K562 (cell line): ENCODE results near the gene LTBR. TPM values are rescaled to one million over a fixed set of nuclear protein-coding genes. Genes with fewer than 3 reads are reported as not detected.

Experiments used
- HDAC8 ChIP-seq: fragments of 450-650 bp; IDR thresholded peaks from 2 replicates; pipeline ENCODE4 v1.6.1; 2016; ENCODE audit warnings: mild to moderate bottlenecking, missing genetic modification characterization, moderate library complexity, missing compliant biosample characterization
- KLF13 ChIP-seq: fragments of 450-650 bp; IDR thresholded peaks from 2 replicates; pipeline ENCODE4 v1.6.1; 2016; ENCODE audit warnings: missing genetic modification characterization, low read depth, mild to moderate bottlenecking, missing compliant biosample characterization, moderate library complexity, borderline replicate concordance
- MEIS2 ChIP-seq: fragments of 450-650 bp; IDR thresholded peaks from 2 replicates; pipeline ENCODE4 v1.6.1; 2014; ENCODE audit warnings: mild to moderate bottlenecking; ENCODE audit not compliant: partially characterized antibody
- TEAD4 ChIP-seq, 2 experiments: sonication (generic) in 1 of 2; formaldehyde crosslinking in 1 of 2; IDR thresholded peaks; 2 replicates each; pipeline versions ENCODE4 v1.6.1 to v1.8.0; 2012 to 2022; ENCODE audit warnings: borderline replicate concordance in 1 of 2, inconsistent platforms in 1 of 2, low read length in 1 of 2, mild to moderate bottlenecking in 1 of 2, missing genetic modification reagents in 1 of 2
- ZNF324 ChIP-seq: fragments of 250-450 bp; sonication (Bioruptor Pico); IDR thresholded peaks from 2 replicates; pipeline ENCODE4 v1.4.0; 2020; ENCODE audit warnings: mild to moderate bottlenecking
- polyA plus RNA-seq, 8 experiments: library from polyadenylated mRNA; depleted of rRNA in 4 of 8; stranded (reverse) in 5 of 8; unstranded in 3 of 8; fragments of >200 nt; fragmentation: Nextera tagmentation in 2 of 8; fragmentation: Illumina TruSeq in 1 of 8; extraction: Ambion mirVana in 2 of 8; extraction: Trizol in 1 of 8; gene quantifications; 2 replicates each; pipeline versions ENCODE4 v1.2.1 to v1.2.3, GENCODE V29; 2011 to 2014; ENCODE audit warnings: inconsistent platforms in 1 of 8, missing spikeins in 1 of 8
- total RNA-seq, 7 experiments: library from RNA; depleted of rRNA in 6 of 7; stranded (reverse); fragments of >200 nt in 6 of 7; fragmentation: Illumina TruSeq in 2 of 7; extraction: Trizol in 2 of 7; gene quantifications; 2 replicates each; pipeline versions ENCODE4 v1.2.1 to v1.2.3, GENCODE V29; 2011 to 2021; ENCODE audit warnings: low replicate concordance in 1 of 7
- TF ChIP-seq, protein P1 (sequence below), 2 experiments: IDR thresholded peaks in 1 of 2; conservative IDR thresholded peaks in 1 of 2; 2 replicates each; pipeline ENCODE4 v1.6.1; 2016; ENCODE audit warnings: low read depth in 2 of 2, mild to moderate bottlenecking in 1 of 2, missing compliant biosample characterization in 1 of 2, missing genetic modification characterization in 1 of 2, moderate library complexity in 1 of 2
- TF ChIP-seq, protein P2 (sequence below): IDR thresholded peaks from 2 replicates; pipeline ENCODE4 v1.6.1; 2011; ENCODE audit warnings: borderline replicate concordance, low read depth, mild to moderate bottlenecking, moderate library complexity, low read length; ENCODE audit not compliant: insufficient read depth, poor library complexity, severe bottlenecking

The LTBR gene
- total and polyA plus RNA-seq, 9 of the 15 experiments (the other 6 are each of a cell fraction or from before 2014, with no cell fraction given), result 0.96 to 69.0 (median 35.3) TPM

DNA sequence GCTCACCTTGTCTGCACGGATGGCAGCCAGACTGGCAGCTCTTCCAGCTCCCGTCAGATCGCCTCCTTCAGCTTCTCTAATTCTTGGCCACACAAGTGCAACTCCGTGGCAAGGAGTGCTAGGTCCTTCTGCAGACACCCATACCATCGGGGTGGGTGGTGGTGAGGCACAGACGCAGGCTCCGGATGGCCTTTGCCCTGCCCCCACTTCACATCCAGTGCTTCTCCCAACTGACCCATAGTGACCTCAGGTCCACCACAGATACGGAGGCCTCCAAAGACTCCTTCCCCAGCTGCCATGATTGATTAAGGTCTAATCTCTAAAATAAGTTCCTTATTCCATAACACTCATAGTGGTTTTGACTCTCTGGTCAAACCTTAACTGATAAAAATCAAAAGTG, 40.9 kb downstream of the LTBR start (continued):
- peak; percentile 44 for TF ChIP-seq TEAD4 (IDR thresholded peaks at IDR 0.05; ENCODE audit: low read length)
- TF ChIP-seq TEAD4 (CRISPR knock-in tag; IDR thresholded peaks at IDR 0.05; ENCODE audit: borderline replicate concordance), result no peak
- TF ChIP-seq MEIS2, result peak; percentile 31
- no peak for TF ChIP-seq ZNF324 (CRISPR knock-in tag)
- TF ChIP-seq, protein P1, sequence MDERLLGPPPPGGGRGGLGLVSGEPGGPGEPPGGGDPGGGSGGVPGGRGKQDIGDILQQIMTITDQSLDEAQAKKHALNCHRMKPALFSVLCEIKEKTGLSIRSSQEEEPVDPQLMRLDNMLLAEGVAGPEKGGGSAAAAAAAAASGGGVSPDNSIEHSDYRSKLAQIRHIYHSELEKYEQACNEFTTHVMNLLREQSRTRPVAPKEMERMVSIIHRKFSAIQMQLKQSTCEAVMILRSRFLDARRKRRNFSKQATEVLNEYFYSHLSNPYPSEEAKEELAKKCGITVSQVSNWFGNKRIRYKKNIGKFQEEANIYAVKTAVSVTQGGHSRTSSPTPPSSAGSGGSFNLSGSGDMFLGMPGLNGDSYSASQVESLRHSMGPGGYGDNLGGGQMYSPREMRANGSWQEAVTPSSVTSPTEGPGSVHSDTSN (CRISPR knock-in tag; IDR thresholded peaks at IDR 0.05; ENCODE audit: low read depth), result no peak
- TF ChIP-seq, protein P1 (tag; conservative IDR thresholded peaks at IDR 0.05; ENCODE audit: low read depth), result peak; percentile 26; the same call in 1 of the 2 replicates
- no peak for TF ChIP-seq KLF13 (tag)
- TF ChIP-seq, protein P2, sequence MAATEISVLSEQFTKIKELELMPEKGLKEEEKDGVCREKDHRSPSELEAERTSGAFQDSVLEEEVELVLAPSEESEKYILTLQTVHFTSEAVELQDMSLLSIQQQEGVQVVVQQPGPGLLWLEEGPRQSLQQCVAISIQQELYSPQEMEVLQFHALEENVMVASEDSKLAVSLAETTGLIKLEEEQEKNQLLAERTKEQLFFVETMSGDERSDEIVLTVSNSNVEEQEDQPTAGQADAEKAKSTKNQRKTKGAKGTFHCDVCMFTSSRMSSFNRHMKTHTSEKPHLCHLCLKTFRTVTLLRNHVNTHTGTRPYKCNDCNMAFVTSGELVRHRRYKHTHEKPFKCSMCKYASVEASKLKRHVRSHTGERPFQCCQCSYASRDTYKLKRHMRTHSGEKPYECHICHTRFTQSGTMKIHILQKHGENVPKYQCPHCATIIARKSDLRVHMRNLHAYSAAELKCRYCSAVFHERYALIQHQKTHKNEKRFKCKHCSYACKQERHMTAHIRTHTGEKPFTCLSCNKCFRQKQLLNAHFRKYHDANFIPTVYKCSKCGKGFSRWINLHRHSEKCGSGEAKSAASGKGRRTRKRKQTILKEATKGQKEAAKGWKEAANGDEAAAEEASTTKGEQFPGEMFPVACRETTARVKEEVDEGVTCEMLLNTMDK, result no peak
- no peak for TF ChIP-seq HDAC8 (tag)
